ENCODE results near the gene WDR70.
"Not testable (repeated sequence)": the region's sequence is repeated elsewhere in the genome, so short reads cannot be mapped to it uniquely, and the experiment has no call there.

The WDR70 gene

GRCh38 chr5:37448941-37449340, 69.8 kb downstream of the WDR70 start:
- H3K27ac ChIP-seq = no peak overlapping the region
- no peaks in the 10 kb centered on the region for H3K27me3 ChIP-seq
- H3K4me1 ChIP-seq = peaks cover 13% of the 10 kb centered on the region; the same call in 1 of the 2 replicates
- no peaks in the 10 kb centered on the region for H4K20me1 ChIP-seq
- no peak for TF ChIP-seq Cebpa-rat (IDR thresholded peaks at IDR 0.05)
- H3K9me3 ChIP-seq = peaks cover 34% of the 10 kb centered on the region
- H3K36me3 ChIP-seq = peaks cover 40% of the 10 kb centered on the region
- no peak overlapping the region for H3K4me2 ChIP-seq
- H3K9ac ChIP-seq = no peak overlapping the region
- H3K4me3 ChIP-seq = no peak overlapping the region

- H3K4me1 ChIP-seq, H3K27me3 ChIP-seq, H4K20me1 ChIP-seq, H3K9ac ChIP-seq, H3K27ac ChIP-seq, H3K4me2 ChIP-seq, H3K4me3 ChIP-seq: not testable (repeated sequence)
- H3K9me3 ChIP-seq = peaks cover 35% of the 10 kb centered on the region
- H3K36me3 ChIP-seq = peaks cover 31% of the 10 kb centered on the region
These were observed 72.9 kb downstream of the WDR70 start for GRCh38 chr5:37451991-37452390.

GRCh38 chr5:37453252-37453651, 74.1 kb downstream of the WDR70 start:
- H3K27me3 ChIP-seq, H3K9ac ChIP-seq, H3K4me2 ChIP-seq, H3K4me3 ChIP-seq, H4K20me1 ChIP-seq, H3K27ac ChIP-seq, H3K4me1 ChIP-seq: not testable (repeated sequence)
- peaks cover 34% of the 10 kb centered on the region for H3K36me3 ChIP-seq
- peaks cover 30% of the 10 kb centered on the region for H3K9me3 ChIP-seq

GRCh38 chr5:37454402-37455055, 75.4 kb downstream of the WDR70 start:
- not testable (repeated sequence) for H3K27ac ChIP-seq

GRCh38 chr5:37463191-37464051, 84.3 kb downstream of the WDR70 start:
- H3K9me3 ChIP-seq, H3K36me3 ChIP-seq, H3K27ac ChIP-seq, H3K9ac ChIP-seq, H3K4me2 ChIP-seq, H3K4me1 ChIP-seq, H3K4me3 ChIP-seq, H4K20me1 ChIP-seq, H3K27me3 ChIP-seq: not testable (repeated sequence)

More at GRCh38 chr5:37454402-37455055, 75.4 kb downstream of the WDR70 start:
- Histone ChIP-seq H3K9me3 (peaks cover 30% of the 10 kb centered on the region), H3K36me3 (peaks cover 29% of the 10 kb centered on the region)
- H3K4me2 ChIP-seq, H4K20me1 ChIP-seq, H3K27me3 ChIP-seq, H3K4me1 ChIP-seq, H3K9ac ChIP-seq, H3K4me3 ChIP-seq: not testable (repeated sequence)

GRCh38 chr5:37464581-37464980, 85.5 kb downstream of the WDR70 start:
- not testable (repeated sequence) for H3K4me1 ChIP-seq, H3K4me3 ChIP-seq, H4K20me1 ChIP-seq, H3K9ac ChIP-seq, H3K4me2 ChIP-seq, H3K27me3 ChIP-seq, H3K27ac ChIP-seq, H3K9me3 ChIP-seq, H3K36me3 ChIP-seq

- not testable (repeated sequence) for H3K4me2 ChIP-seq, H3K36me3 ChIP-seq, H3K4me1 ChIP-seq, H3K9ac ChIP-seq, H3K4me3 ChIP-seq, H3K27ac ChIP-seq, H4K20me1 ChIP-seq, H3K27me3 ChIP-seq
- H3K9me3 ChIP-seq = peaks cover 13% of the 10 kb centered on the region
These were observed 90.3 kb downstream of the WDR70 start for GRCh38 chr5:37469383-37469782.

GRCh38 chr5:37471666-37472197, 92.6 kb downstream of the WDR70 start:
- Histone ChIP-seq H3K36me3 (peaks cover 21% of the 10 kb centered on the region), H3K4me1 (no peaks in the 10 kb centered on the region), H3K4me2 (no peak overlapping the region), H3K27ac (no peak overlapping the region), H3K27me3 (no peaks in the 10 kb centered on the region), H4K20me1 (no peaks in the 10 kb centered on the region), H3K9ac (no peak overlapping the region), H3K9me3 (peaks cover 13% of the 10 kb centered on the region), H3K4me3 (no peak overlapping the region)
- TF ChIP-seq Cebpa-rat (IDR thresholded peaks at IDR 0.05) = no peak

- Histone ChIP-seq H4K20me1 (no peaks in the 10 kb centered on the region), H3K9ac (no peak overlapping the region), H3K4me3 (no peak overlapping the region), H3K27me3 (no peaks in the 10 kb centered on the region), H3K4me2 (no peak overlapping the region), H3K9me3 (peaks cover 35% of the 10 kb centered on the region), H3K36me3 (peaks cover 53% of the 10 kb centered on the region), H3K27ac (no peak overlapping the region), H3K4me1 (no peaks in the 10 kb centered on the region)
- no peak for TF ChIP-seq Cebpa-rat (IDR thresholded peaks at IDR 0.05)
These were observed 98.3 kb downstream of the WDR70 start for GRCh38 chr5:37477426-37477825.

GRCh38 chr5:37478121-37478894, 99.2 kb downstream of the WDR70 start:
- Histone ChIP-seq H3K27ac (no peak overlapping the region), H3K4me2 (no peak overlapping the region), H3K9me3 (peaks cover 42% of the 10 kb centered on the region), H3K4me3 (no peak overlapping the region), H3K36me3 (peaks cover 58% of the 10 kb centered on the region), H3K9ac (no peak overlapping the region), H3K4me1 (no peaks in the 10 kb centered on the region), H4K20me1 (no peaks in the 10 kb centered on the region), H3K27me3 (no peaks in the 10 kb centered on the region)
- no peak for TF ChIP-seq Cebpa-rat (IDR thresholded peaks at IDR 0.05)

- not testable (repeated sequence) for H3K4me3 ChIP-seq, H3K27me3 ChIP-seq, H3K4me2 ChIP-seq, H4K20me1 ChIP-seq, H3K4me1 ChIP-seq, H3K9ac ChIP-seq, H3K27ac ChIP-seq
- peaks cover 47% of the 10 kb centered on the region for H3K9me3 ChIP-seq
- peaks cover 59% of the 10 kb centered on the region for H3K36me3 ChIP-seq
These were observed 102.3 kb downstream of the WDR70 start for GRCh38 chr5:37481395-37481794.

All from BLaER1 (cell line).